ENCODE measurements around the gene UBP1.
"Not testable (repeated sequence)": the region's sequence is repeated elsewhere in the genome, so short reads cannot be mapped to it uniquely, and the experiment has no call there.

The UBP1 gene

GRCh38 chr3:33388374-33389100, 51.7 kb downstream of the UBP1 start:
- no peak for DNase-seq

GRCh38 chr3:33386631-33387030, 53.6 kb downstream of the UBP1 start:
- DNase-seq = no peak

GRCh38 chr3:33385423-33385822, 54.8 kb downstream of the UBP1 start:
- DNase-seq = no peak

DNA sequence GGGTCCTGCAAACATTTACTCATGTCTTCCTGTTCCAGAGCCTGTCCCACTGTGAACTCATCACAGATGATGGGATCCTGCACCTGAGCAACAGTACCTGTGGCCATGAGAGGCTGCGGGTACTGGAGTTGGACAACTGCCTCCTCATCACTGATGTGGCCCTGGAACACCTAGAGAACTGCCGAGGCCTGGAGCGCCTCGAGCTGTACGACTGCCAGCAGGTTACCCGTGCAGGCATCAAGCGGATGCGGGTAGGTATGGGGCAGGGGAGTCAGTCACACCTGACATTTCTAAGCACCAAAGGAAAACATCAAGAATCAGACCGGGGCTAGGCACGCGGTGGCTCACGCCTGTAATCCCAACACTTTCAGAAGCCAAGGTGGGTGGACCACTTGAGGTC, 56.3 kb downstream of the UBP1 start:
- no peak for DNase-seq

DNA sequence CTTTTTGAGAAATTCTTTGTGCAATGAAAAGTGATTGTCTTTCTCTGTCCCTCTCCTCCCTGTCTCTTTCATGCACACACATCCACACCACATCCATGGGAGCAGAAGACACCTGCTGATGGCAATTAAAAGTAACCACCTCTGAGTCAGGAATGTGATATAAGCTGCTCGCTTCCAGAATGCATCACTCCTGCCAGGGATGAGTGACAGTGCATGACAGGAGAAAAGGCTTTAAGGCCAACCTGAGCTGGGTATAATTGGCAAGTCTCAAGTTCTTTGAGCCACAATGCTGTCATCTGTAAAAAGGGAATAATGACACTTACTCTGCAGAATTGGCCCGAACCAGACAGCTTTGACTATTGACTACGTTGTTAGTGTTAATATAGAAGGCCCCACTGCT, 59.6 kb downstream of the UBP1 start:
- DNase-seq = no peak

DNA sequence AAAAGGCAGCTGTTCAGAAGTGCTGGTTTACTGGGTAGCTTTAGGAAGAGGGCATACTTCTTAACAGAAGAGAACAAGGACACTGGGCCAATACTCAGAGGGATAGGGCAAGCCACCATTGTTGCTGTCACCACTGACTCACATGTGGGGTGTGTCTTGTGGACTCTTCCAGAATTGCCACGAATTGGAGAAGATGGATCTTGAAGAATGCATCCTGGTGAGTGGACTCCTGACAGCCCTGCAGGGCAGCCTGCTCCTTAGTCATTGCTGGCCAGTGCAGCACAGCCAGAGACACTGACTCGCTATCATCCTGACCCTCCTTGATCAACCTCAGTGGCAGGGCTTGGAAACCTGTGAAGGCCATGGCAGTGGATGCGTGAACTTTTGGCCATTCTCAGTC, 62.3 kb downstream of the UBP1 start:
- no peak for DNase-seq

- DNase-seq = no peak
Observed at GRCh38 chr3:33377489-33377888, 62.7 kb downstream of the UBP1 start.

GRCh38 chr3:33373082-33373437, 67.1 kb downstream of the UBP1 start:
- DNase-seq = no peak

GRCh38 chr3:33372218-33373081, 67.8 kb downstream of the UBP1 start:
- peak in 1 of 2 experiments; percentile 16 for DNase-seq

GRCh38 chr3:33364531-33365128, 75.6 kb downstream of the UBP1 start:
- DNase-seq = no peak

GRCh38 chr3:33364060-33364459, 76.1 kb downstream of the UBP1 start:
- no peak for DNase-seq

DNA sequence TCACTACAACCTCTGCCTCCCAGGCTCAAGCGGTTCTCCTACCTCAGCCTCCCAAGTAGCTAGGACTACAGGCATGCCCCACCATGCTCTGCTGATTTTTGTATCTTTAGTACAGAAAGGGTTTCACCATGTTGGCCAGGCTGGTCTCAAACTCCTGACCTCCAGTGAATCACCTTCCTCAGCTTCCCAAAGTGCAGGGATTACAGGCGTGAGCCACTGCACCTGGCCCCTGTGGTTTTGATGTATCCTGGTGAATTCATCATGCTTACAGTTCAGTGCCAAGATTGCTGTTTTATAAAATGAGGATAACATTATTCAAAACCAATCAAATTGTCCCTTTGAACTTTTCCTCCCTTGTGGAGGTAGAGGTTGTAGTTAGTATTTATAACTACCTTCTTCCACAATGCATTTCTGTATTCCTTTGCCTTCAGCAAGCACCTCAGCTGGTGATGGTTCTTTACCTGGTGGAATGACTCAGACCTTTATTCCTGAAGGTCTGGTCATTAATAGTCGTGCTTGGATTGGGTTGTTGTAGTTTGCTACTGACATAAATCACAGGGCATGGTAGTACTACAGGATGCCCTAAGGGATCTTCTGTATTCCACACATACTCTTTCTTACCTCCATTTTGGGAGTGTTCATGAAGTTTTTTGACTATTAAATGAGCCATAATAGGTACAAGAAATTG, 76.9 kb downstream of the UBP1 start:
- DNase-seq = no peak

DNA sequence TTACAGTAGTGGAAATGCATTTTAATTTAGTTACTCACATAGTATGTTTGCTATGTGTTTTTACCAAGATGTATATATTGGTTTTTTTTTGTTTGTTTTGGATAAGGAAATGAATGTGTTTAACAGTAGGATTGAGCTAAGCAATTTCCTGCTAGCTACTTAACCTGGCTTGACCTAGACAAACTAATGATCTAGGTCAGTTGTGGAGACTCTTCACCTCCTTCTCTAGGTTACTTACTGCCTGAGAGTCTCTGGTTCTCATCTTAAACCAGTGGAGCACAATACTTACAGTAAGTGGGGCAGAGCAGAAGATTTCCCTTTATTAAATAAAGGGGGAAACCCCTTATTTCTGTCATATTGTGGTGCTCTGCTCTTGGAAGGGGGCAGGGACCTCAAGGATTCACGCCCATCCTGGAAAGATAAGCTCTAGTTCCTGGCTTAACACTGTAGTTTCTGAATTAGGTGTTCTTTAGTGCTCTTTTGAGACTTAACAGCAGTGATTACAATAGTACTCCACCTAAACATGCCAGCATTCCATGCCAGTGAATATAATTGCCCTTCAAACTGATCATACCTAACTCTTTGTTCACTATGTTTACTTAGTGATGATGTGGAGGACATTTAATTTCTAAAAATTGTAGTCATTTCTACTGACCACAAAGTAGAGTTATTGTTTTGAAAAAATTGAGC, 79.9 kb downstream of the UBP1 start:
- no peak for DNase-seq

GRCh38 chr3:33358172-33358781, 81.9 kb downstream of the UBP1 start:
- no peak for DNase-seq

DNA sequence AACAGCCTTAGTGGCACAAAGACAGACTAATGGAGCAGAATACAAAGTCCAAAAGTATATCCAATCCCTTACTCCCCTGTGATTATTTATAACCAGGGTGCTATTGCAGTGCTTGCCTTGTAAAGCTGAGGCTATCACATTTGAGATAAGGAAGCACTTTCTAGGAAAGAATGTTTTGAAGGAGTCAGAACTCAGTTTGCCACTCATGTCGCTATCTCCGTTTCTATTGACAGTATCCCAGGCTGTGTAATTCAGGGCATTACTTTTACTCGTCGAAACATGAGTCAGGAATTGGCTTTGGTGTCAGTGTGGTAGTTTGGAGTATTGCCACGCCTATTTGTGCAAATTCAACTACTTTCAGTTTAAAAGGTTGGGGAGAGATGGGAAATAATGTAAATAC, 84.6 kb downstream of the UBP1 start:
- DNase-seq = no peak

DNA sequence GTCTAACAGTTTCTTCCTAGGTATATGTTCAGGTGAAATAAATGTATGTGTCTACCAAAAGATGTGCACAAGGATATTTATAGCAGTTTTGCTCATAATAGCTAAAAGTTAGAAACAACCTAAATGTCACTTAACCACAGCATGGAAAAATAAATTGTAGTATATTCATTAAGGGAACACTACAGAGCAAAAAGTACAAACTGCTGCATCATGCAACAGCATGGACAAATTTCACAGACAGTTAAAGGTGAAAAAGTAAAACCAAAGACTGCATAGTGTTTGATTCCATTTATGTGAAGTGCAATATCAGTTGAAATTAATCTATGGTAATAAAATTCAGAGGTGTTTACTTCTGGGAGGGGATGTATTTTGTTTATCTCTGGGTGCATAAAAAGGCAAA, 100.4 kb downstream of the UBP1 start:
- DNase-seq = no peak

DNA sequence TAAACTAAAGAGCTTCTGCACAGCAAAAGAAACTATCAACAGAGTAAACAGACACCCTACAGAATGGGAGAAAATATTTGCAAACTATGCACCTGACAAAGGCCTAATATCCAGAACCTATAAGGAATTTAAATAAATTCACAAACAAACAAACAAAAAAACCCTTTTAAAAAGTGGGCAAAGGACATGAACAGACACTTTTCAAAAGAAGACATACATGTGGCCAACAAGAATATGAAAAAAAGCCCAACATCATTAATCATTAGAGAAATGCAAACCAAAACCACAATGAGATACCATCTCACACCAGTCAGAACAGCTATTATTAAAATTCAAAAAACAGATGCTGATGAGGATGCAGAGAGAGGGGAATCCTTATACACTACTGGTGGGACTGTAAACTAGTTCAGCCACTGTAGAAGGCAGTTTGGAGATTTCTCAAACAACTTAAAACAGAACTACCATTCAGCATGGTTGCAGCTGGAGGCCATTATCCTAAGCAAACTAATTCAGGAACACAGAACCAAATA, 101.2 kb downstream of the UBP1 start:
- not testable (repeated sequence) for DNase-seq

Data from cerebellar nuclear complex (tissue), 1 donor.